Upper lobe of right lung (tissue), 1 donor: ENCODE measurements around the gene MED15. TPM values are rescaled to one million over a fixed set of nuclear protein-coding genes. Genes with fewer than 3 reads are reported as not detected.

Source experiments
- ATAC-seq: fragments of 200-7000 bp; cut with Tn5 transposase; one replicate; pipeline ENCODE4 v1.9.1; 2020; ENCODE audit warnings: mild to moderate bottlenecking, moderate library complexity
- DNase-seq: peaks from one replicate; pipeline ENCODE4 v3.0.0-alpha.2; 2020
- H3K27ac ChIP-seq: fragments of 200-600 bp; one replicate; pipeline ENCODE4 v1.8.0; 2022
- H3K27me3 ChIP-seq: fragments of 200-600 bp; one replicate; pipeline ENCODE4 v1.8.0; 2022; ENCODE audit warnings: mild to moderate bottlenecking
- H3K36me3 ChIP-seq: fragments of 200-600 bp; one replicate; pipeline ENCODE4 v1.8.0; 2022
- H3K4me1 ChIP-seq: fragments of 200-600 bp; one replicate; pipeline ENCODE4 v1.8.0; 2022
- H3K4me3 ChIP-seq: fragments of 200-600 bp; one replicate; pipeline ENCODE4 v1.8.0; 2022; ENCODE audit warnings: mild to moderate bottlenecking
- H3K9me3 ChIP-seq: fragments of 200-600 bp; one replicate; pipeline ENCODE4 v1.8.0; 2022
- CTCF ChIP-seq: fragments of 200-600 bp; IDR thresholded peaks from one replicate; pipeline ENCODE4 v1.8.0; 2022; ENCODE audit warnings: antibody characterized with exemption
- intact Hi-C: fragments of 100-400 bp; cut with DNase I; formaldehyde crosslinking; loops from one replicate; pipeline ENCODE4 v1.11.0; 2022
- total RNA-seq: library from RNA; stranded (reverse); fragmentation: NEBNext Ultra II Directional; extraction: Animal tissue kit (Norgen Biotek cat#: 25700); gene quantifications from one replicate; pipeline ENCODE4 v1.2.1, GENCODE V29; 2021
- donor health status: DM: no; HTN: yes; CAD: no; lungs with severe emphysema.

MED15 gene
- total RNA-seq, 1 donor from 2014 or later, result 96.9 TPM

- ATAC-seq (no peak), DNase-seq (no peak)
- Histone ChIP-seq H3K9me3 (no peaks in the 10 kb centered on the region), H3K4me3 (no peak overlapping the region), H3K27ac (peak overlapping the region; percentile 86), H3K27me3 (no peaks in the 10 kb centered on the region), H3K36me3 (peaks cover 28% of the 10 kb centered on the region), H3K4me1 (peaks cover 56% of the 10 kb centered on the region)
- intact Hi-C loops, result no loop called here
- TF ChIP-seq CTCF, result no peak
Measured at GRCh38 chr22:20550057-20550817, 42.8 kb downstream of the MED15 start.

GRCh38 chr22:20550851-20551744 lies 43.7 kb downstream of the MED15 start:
- H3K9me3 ChIP-seq, result no peaks in the 10 kb centered on the region
- no peaks in the 10 kb centered on the region for H3K27me3 ChIP-seq
- intact Hi-C loops, result no loop called here
- peaks cover 56% of the 10 kb centered on the region for H3K4me1 ChIP-seq
- peak overlapping the region; percentile 86 for H3K27ac ChIP-seq
- H3K4me3 ChIP-seq, result no peak overlapping the region
- TF ChIP-seq CTCF, result no peak
- peaks cover 36% of the 10 kb centered on the region for H3K36me3 ChIP-seq
- ATAC-seq (peak; percentile 20), DNase-seq (no peak)

- peak; percentile 36 for TF ChIP-seq CTCF
- ATAC-seq, result peak; percentile 2
- no peak for DNase-seq
- Histone ChIP-seq H3K4me1 (peaks cover 61% of the 10 kb centered on the region), H3K4me3 (no peak overlapping the region), H3K36me3 (peaks cover 42% of the 10 kb centered on the region), H3K9me3 (no peaks in the 10 kb centered on the region), H3K27ac (peak overlapping the region; percentile 86), H3K27me3 (no peaks in the 10 kb centered on the region)
- intact Hi-C loops, result no loop called here
Measured at GRCh38 chr22:20551805-20552442, 44.5 kb downstream of the MED15 start.

- Histone ChIP-seq H3K4me3 (no peak overlapping the region), H3K4me1 (peaks cover 69% of the 10 kb centered on the region)
- DNase-seq, result no peak
Measured at GRCh38 chr22:20552443-20553401, 45.3 kb downstream of the MED15 start.

More at GRCh38 chr22:20552443-20553401, 45.3 kb downstream of the MED15 start:
- peak overlapping the region; percentile 86 for H3K27ac ChIP-seq
- intact Hi-C loops, result no loop called here
- peaks cover 42% of the 10 kb centered on the region for H3K36me3 ChIP-seq
- TF ChIP-seq CTCF, result no peak
- no peaks in the 10 kb centered on the region for H3K27me3 ChIP-seq
- H3K9me3 ChIP-seq, result no peaks in the 10 kb centered on the region
- peak; percentile 53 for ATAC-seq
